Measurements from ENCODE around the gene LRRC74A.
A peak's percentile ranks its signal among the peaks of the same experiment; 100 is the strongest.
"Not testable (repeated sequence)": the region's sequence is repeated elsewhere in the genome, so short reads cannot be mapped to it uniquely, and the experiment has no call there.

LRRC74A gene

DNA sequence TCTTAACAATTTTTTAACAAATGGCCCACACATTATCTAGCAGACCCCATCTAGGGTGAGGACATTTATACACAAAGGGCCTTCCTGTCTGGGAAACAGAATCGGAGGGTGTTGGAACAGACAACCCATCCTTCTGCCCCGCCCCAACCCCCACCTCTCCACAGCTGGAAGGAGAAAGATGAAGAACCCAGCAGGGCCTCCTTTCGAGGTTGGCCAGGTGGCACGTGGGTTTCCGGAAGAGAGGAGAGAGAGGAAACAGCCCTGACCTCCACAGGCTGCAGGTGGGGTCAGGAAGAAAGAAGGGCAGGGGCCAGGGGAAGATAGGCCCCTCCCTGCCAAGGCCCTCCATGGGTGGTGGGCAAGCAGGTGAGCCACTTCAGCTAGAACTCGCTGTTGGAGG lies 57.2 kb downstream of the LRRC74A start:
- FAIRE-seq, result no peak
- no peak for DNase-seq (ENCODE audit: insufficient read length, low spot score)

- DNase-seq (ENCODE audit: insufficient read length, low spot score) (no peak), FAIRE-seq (peak; percentile 63)
These were observed 58.2 kb downstream of the LRRC74A start for GRCh38 chr14:76884394-76884793.

- no peak for DNase-seq (ENCODE audit: insufficient read length, low spot score)
- no peak for FAIRE-seq
These were observed 58.7 kb downstream of the LRRC74A start for GRCh38 chr14:76884853-76885276.

DNA sequence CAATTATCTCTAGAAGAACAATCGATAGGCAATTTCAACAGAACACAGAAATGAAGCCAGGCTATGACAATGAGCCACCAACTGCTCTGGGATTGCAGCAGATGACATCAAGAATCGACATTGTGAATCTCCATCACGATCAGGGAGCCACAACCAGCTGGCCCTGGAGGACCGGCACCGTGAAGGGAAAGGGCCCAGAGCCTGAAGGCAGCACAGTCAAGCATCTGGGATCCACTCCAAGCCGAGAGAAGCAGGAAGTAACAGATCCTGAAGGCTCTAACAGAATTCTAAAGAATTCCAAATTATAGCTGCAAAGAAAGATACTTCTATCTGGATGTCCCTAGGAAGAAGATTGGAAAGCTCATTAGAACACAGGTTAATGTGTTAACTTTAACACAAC lies 61.0 kb downstream of the LRRC74A start:
- FAIRE-seq (no peak), DNase-seq (ENCODE audit: insufficient read length, low spot score) (no peak)

- DNase-seq (ENCODE audit: insufficient read length, low spot score) (no peak), FAIRE-seq (peak; percentile 52)
These were observed 65.2 kb downstream of the LRRC74A start for GRCh38 chr14:76891391-76891790.

DNA sequence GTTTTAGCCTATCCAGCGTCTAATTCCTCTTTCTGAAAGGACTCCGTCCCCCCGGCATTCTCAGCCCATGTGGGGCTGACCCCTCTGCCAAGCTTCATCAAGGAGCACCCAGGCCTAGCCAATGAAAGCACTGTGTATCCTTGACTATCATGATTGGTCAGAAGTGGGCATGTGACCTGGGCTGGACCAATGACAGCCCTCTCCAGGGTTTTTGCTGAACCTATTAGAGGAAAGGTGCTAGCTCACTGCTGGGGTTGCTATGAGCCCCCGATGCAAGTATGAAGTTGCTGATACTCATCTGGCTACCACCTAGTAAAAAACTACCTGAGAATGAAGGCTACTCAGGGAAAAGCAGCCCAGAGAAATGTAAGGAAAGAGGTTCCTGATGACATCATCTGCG lies 68.1 kb downstream of the LRRC74A start:
- FAIRE-seq (peak; percentile 64), DNase-seq (ENCODE audit: insufficient read length, low spot score) (no peak)

DNA sequence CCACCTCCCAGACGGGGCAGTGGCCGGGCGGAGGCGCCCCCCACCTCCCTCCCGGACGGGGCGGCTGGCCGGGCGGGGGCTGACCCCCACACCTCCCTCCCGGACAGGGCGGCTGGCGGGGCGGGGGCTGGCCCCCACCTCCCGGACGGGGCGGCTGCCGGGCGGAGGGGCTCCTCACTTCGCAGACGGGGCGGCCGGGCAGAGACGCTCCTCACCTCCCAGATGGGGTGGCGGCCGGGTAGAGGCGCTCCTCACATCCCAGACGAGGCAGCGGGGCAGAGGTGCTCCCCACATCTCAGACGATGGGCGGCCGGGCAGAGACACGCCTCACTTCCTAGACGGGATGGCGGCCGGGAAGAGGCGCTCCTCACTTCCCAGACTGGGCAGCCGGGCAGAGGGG lies 71.8 kb downstream of the LRRC74A start:
- not testable (repeated sequence) for DNase-seq (ENCODE audit: insufficient read length, low spot score); FAIRE-seq

GRCh38 chr14:76900682-76901081 lies 74.5 kb downstream of the LRRC74A start:
- DNase-seq (ENCODE audit: insufficient read length, low spot score) (no peak), FAIRE-seq (peak; percentile 54)

- FAIRE-seq (peak; percentile 72), DNase-seq (ENCODE audit: insufficient read length, low spot score) (peak; percentile 51)
These were observed 75.2 kb downstream of the LRRC74A start for GRCh38 chr14:76901171-76902055.

- FAIRE-seq (no peak), DNase-seq (ENCODE audit: insufficient read length, low spot score) (no peak)
These were observed 76.4 kb downstream of the LRRC74A start for GRCh38 chr14:76902591-76902990.

DNA sequence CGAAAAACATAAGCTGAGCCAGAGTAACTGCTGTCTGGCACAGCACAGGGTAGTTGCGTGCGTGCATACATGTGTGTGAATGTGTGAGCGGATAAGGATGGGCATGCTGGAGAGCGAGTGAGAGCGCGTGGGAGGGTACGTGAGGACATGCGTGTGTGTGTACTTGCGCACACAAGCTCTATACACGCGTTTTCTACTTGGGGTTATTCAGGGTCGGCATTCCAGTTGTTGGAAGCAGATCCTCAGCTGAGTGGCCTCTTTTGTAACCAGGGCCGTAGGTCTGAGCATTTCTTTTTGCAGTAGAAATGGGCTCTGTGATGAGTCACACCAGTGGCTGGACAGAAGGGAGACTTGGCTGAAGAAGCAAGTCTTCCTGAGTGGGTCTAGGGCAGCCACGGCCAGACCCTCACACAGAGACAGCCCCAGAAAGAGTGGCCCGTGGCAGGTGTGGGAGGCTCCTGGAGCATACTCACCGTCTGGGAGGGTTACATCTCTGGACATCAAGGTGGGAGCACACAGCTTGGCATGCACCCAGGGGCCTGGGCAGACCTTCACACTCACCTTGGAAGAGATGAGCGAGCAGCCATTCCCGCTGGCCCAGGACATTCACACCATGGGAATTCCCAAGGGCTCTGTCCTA lies 78.0 kb downstream of the LRRC74A start:
- DNase-seq (ENCODE audit: insufficient read length, low spot score), result peak; percentile 73
- peak; percentile 94 for FAIRE-seq

GRCh38 chr14:76904740-76905569 lies 78.7 kb downstream of the LRRC74A start:
- DNase-seq (ENCODE audit: insufficient read length, low spot score) (peak; percentile 99), FAIRE-seq (no peak)

DNA sequence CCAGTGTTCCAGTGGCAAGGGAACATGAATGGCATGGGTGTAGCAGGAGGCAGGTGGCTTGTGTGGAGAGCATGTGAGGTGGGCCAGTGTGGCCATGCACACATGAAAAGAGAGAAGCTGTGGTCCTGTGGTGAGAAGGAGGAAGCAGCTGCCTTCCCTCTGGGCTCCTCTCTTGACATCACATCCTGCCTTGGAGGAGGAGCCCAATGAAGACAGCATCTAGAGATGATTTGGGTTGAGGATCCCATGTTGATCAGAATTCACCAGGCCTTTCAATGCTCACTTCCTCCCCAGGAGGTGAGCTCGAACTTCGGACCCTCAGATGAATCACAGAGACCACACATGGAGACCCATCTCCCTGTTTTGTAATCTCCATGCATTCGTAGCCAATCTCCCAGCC lies 82.6 kb downstream of the LRRC74A start:
- FAIRE-seq (no peak), DNase-seq (ENCODE audit: insufficient read length, low spot score) (no peak)

GRCh38 chr14:76909266-76909665 lies 83.1 kb downstream of the LRRC74A start:
- FAIRE-seq, result no peak
- no peak for DNase-seq (ENCODE audit: insufficient read length, low spot score)

- no peak for DNase-seq (ENCODE audit: insufficient read length, low spot score)
- FAIRE-seq, result peak; percentile 40
These were observed 84.2 kb downstream of the LRRC74A start for GRCh38 chr14:76910371-76910890.

DNA sequence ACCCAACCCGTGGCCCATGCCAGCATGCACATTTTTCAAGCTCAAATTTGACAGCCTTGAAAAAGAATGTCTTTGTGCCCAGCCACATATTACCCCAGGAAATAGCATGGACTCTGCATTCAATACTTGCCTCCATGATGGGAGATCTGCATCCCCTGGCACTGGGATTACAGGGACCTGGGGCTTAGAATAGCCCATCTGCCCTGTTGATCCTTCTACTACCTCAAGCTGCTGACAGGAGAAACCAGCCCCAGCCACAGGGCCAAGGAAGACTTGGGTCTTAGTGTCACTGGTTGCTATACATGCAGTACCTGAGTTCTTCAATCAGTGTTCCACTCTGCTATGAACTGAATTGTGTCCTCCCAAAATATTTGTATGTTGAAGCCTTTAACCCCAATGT lies 85.3 kb downstream of the LRRC74A start:
- FAIRE-seq, result no peak
- no peak for DNase-seq (ENCODE audit: insufficient read length, low spot score)

- FAIRE-seq, result not testable (repeated sequence)
These were observed 88.4 kb downstream of the LRRC74A start for GRCh38 chr14:76914533-76915081.

GRCh38 chr14:76916040-76916715 lies 90.0 kb downstream of the LRRC74A start:
- peak; percentile 40 for FAIRE-seq
- no peak for DNase-seq (ENCODE audit: insufficient read length, low spot score)

More at GRCh38 chr14:76914533-76915081, 88.4 kb downstream of the LRRC74A start:
- not testable (repeated sequence) for DNase-seq (ENCODE audit: insufficient read length, low spot score)

- DNase-seq (ENCODE audit: insufficient read length, low spot score), result peak; percentile 90
- peak; percentile 97 for FAIRE-seq
These were observed 91.0 kb downstream of the LRRC74A start for GRCh38 chr14:76917158-76917596.

DNA sequence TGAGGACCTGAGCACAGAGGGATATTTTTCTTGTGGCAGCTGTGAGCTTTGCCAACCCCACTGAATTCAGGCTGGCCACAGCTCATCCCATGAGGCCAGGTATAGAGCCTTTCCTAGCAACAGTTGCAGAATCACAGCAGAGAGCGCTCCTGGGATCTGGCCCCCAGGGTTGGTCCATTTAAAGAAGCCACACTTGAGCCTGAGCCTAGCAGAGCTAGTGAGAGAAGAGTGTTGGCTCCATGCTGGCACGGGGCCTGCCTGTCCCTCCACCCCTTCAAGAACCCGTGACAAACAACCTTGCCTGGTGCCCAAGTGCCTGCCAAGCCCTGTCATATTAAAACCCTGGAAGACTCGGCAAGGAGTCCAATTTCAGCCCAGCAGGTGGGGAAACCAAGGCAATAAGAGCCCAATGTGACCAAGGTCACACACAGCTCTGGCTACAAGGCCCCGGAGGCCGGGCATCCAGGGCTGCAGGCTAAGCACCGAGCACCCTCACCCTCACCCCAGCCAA lies 91.6 kb downstream of the LRRC74A start:
- no peak for DNase-seq (ENCODE audit: insufficient read length, low spot score)
- FAIRE-seq, result no peak
